ENCODE measurements around the gene ZNF408. TPM values are rescaled to one million over a fixed set of nuclear protein-coding genes. Genes with fewer than 3 reads are reported as not detected.

ZNF408 gene
- total RNA-seq, 3 donors from 2014 or later = 8.0 to 13.2 (median 12.8) TPM

GRCh38 chr11:46721286-46721685 lies 20.5 kb downstream of the ZNF408 start:
- no peak overlapping the region for H3K4me3 ChIP-seq
- H3K36me3 ChIP-seq (ENCODE audit: low read depth) = no peaks in the 10 kb centered on the region
- H3K4me1 ChIP-seq (ENCODE audit: low read depth) = peaks cover 7% of the 10 kb centered on the region
- TF ChIP-seq CTCF (IDR thresholded peaks at IDR 0.05) = no peak
- DNase-seq = no peak
- no peaks in the 10 kb centered on the region for H3K9me3 ChIP-seq
- ATAC-seq = no peak
- intact Hi-C loops (cut with DNase I, micrococcal nuclease) = no loop called here

- no peaks in the 10 kb centered on the region for H3K36me3 ChIP-seq (ENCODE audit: low read depth)
- peaks cover 6% of the 10 kb centered on the region for H3K4me1 ChIP-seq (ENCODE audit: low read depth)
- no peak overlapping the region for H3K4me3 ChIP-seq
- DNase-seq = no peak
- H3K9me3 ChIP-seq = no peaks in the 10 kb centered on the region
- no peak for TF ChIP-seq CTCF (IDR thresholded peaks at IDR 0.05)
- ATAC-seq = no peak
- intact Hi-C loops (cut with DNase I, micrococcal nuclease) = no loop called here
Observed at GRCh38 chr11:46722566-46723358, 21.9 kb downstream of the ZNF408 start.

- no peak for DNase-seq
- Histone ChIP-seq H3K9me3 (no peaks in the 10 kb centered on the region), H3K4me3 (no peak overlapping the region), H3K36me3 (ENCODE audit: low read depth) (no peaks in the 10 kb centered on the region), H3K4me1 (ENCODE audit: low read depth) (peaks cover under 1% of the 10 kb centered on the region)
- no peak for TF ChIP-seq CTCF (IDR thresholded peaks at IDR 0.05)
- ATAC-seq = no peak
- intact Hi-C loops (cut with DNase I, micrococcal nuclease) = no loop called here
Observed at GRCh38 chr11:46723359-46723680, 22.5 kb downstream of the ZNF408 start.

GRCh38 chr11:46724088-46724487 lies 23.3 kb downstream of the ZNF408 start:
- Histone ChIP-seq H3K4me1 (ENCODE audit: low read depth) (no peaks in the 10 kb centered on the region), H3K9me3 (no peaks in the 10 kb centered on the region), H3K4me3 (no peak overlapping the region), H3K36me3 (ENCODE audit: low read depth) (no peaks in the 10 kb centered on the region)
- no peak for TF ChIP-seq CTCF (IDR thresholded peaks at IDR 0.05)
- intact Hi-C loops (cut with DNase I, micrococcal nuclease) = no loop called here
- DNase-seq (no peak), ATAC-seq (no peak)

- no peak for DNase-seq
- TF ChIP-seq CTCF (IDR thresholded peaks at IDR 0.05) = no peak
- intact Hi-C loops (cut with DNase I, micrococcal nuclease) = no loop called here
- no peaks in the 10 kb centered on the region for H3K9me3 ChIP-seq
- no peaks in the 10 kb centered on the region for H3K36me3 ChIP-seq (ENCODE audit: low read depth)
- no peak for ATAC-seq
- no peaks in the 10 kb centered on the region for H3K4me1 ChIP-seq (ENCODE audit: low read depth)
- H3K4me3 ChIP-seq = no peak overlapping the region
Observed at GRCh38 chr11:46725338-46726205, 24.7 kb downstream of the ZNF408 start.
